H1 (cell line): ENCODE data around the gene FGFBP1. TPM values are rescaled to one million over a fixed set of nuclear protein-coding genes. Genes with fewer than 3 reads are reported as not detected.

Experiments
- CTCF ChIA-PET: fragments of 300-600 bp; sonication (Branson Sonifier 250); formaldehyde crosslinking; loops from one replicate; lab custom pipeline; 2021; ENCODE audit not compliant: partially characterized antibody; lab: Charles Lee
- POLR2A ChIA-PET: fragments of 300-600 bp; sonication (Branson Sonifier 250); formaldehyde crosslinking; loops from one replicate; lab custom pipeline; 2021; ENCODE audit warnings: inconsistent platforms; ENCODE audit not compliant: partially characterized antibody; lab: Charles Lee
- DNase-seq, 2 experiments: peaks; one replicate each; pipeline versions ENCODE4 v3.0.0 to v3.0.0-alpha.2; 2010 to 2022; ENCODE audit warnings: low spot score in 2 of 2, low read depth in 1 of 2, mixed read lengths in 1 of 2
- FAIRE-seq: peaks from 2 replicates; lab custom pipeline; 2011; peaks lifted over from hg19 to GRCh38; lab: Jason Lieb, UNC
- H2AFZ ChIP-seq: 2 replicates; pipeline ENCODE4 v1.8.1; 2012; ENCODE audit warnings: low read length, inconsistent platforms
- H2AK5ac ChIP-seq: 2 replicates; pipeline ENCODE4 v1.6.1; 2013; ENCODE audit warnings: low read depth, low read length
- H2BK120ac ChIP-seq: replicated peaks from 2 replicates; pipeline ENCODE3; 2013; ENCODE audit warnings: low read depth, low read length, inconsistent platforms
- H2BK12ac ChIP-seq: 2 replicates; pipeline ENCODE4 v1.6.1; 2013; ENCODE audit warnings: low read depth, low read length
- H2BK15ac ChIP-seq: 2 replicates; pipeline ENCODE4 v1.6.1; 2013; ENCODE audit warnings: low read length
- H2BK20ac ChIP-seq: 2 replicates; pipeline ENCODE4 v1.6.1; 2013; ENCODE audit warnings: low read length
- H2BK5ac ChIP-seq: 2 replicates; pipeline ENCODE4 v1.6.1; 2013; ENCODE audit warnings: low read depth, low read length
- H3K14ac ChIP-seq: 2 replicates; pipeline ENCODE4 v1.6.1; 2013; ENCODE audit warnings: inconsistent platforms; ENCODE audit not compliant: insufficient read length
- H3K18ac ChIP-seq: 2 replicates; pipeline ENCODE4 v1.6.1; 2013; ENCODE audit warnings: low read length; ENCODE audit errors: extremely low read depth
- H3K23ac ChIP-seq: 2 replicates; pipeline ENCODE4 v1.6.1; 2013; ENCODE audit warnings: inconsistent platforms; ENCODE audit not compliant: insufficient read length
- H3K23me2 ChIP-seq: 2 replicates; pipeline ENCODE4 v1.6.1; 2013; ENCODE audit warnings: low read depth, low read length
- H3K27ac ChIP-seq: 2 replicates; pipeline ENCODE4 v1.6.1; 2011; ENCODE audit warnings: low read depth, low read length, inconsistent platforms
- H3K27me3 ChIP-seq, 4 experiments: replicated peaks in 1 of 4; 1 replicate in 1 of 4; 2 replicates in 3 of 4; pipeline versions ENCODE4 v1.6.1 to v1.8.1; 2011 to 2013; ENCODE audit warnings: low read length in 3 of 4, mild to moderate bottlenecking in 3 of 4, inconsistent platforms in 2 of 4, mixed read lengths in 2 of 4, moderate library complexity in 1 of 4; ENCODE audit not compliant: control insufficient read depth in 3 of 4, insufficient read depth in 3 of 4; ENCODE audit errors: extremely low read depth in 1 of 4
- H3K36me3 ChIP-seq, 4 experiments: 2 replicates each; pipeline versions ENCODE4 v1.6.1 to v1.8.1; 2011 to 2013; ENCODE audit warnings: mild to moderate bottlenecking in 4 of 4, low read length in 3 of 4, moderate library complexity in 2 of 4, control low read depth in 1 of 4, inconsistent platforms in 1 of 4; ENCODE audit not compliant: insufficient read depth in 4 of 4, control insufficient read depth in 2 of 4
- H3K4ac ChIP-seq: replicated peaks from 2 replicates; pipeline ENCODE3; 2013; ENCODE audit warnings: low read length, low read depth, mixed read lengths, inconsistent platforms; ENCODE audit not compliant: insufficient read length
- H3K4me1 ChIP-seq, 4 experiments: replicated peaks in 1 of 4; 1 replicate in 1 of 4; 2 replicates in 3 of 4; pipeline versions ENCODE4 v1.6.1 to v1.8.1; 2011 to 2013; ENCODE audit warnings: low read length in 3 of 4, inconsistent platforms in 2 of 4, mixed read lengths in 1 of 4; ENCODE audit not compliant: insufficient read depth in 4 of 4, control insufficient read depth in 3 of 4
- H3K4me2 ChIP-seq, 2 experiments: 2 replicates each; pipeline versions ENCODE4 v1.6.1 to v1.8.1; 2011 to 2013; ENCODE audit warnings: low read depth in 2 of 2, low read length in 2 of 2, control low read depth in 1 of 2, inconsistent platforms in 1 of 2, mild to moderate bottlenecking in 1 of 2; ENCODE audit not compliant: insufficient read depth in 1 of 2
- H3K4me3 ChIP-seq, 4 experiments: fragments of 200-600, 300-600 bp in 1 of 4; sonication (generic), shearing (Covaris generic), sonication (Bioruptor Twin) in 1 of 4; 2 replicates each; pipeline versions ENCODE4 v1.5.1 to v1.8.1; 2011 to 2016; ENCODE audit warnings: low read length in 4 of 4, low read depth in 3 of 4, control low read depth in 2 of 4, inconsistent platforms in 2 of 4, mild to moderate bottlenecking in 2 of 4, mixed read lengths in 1 of 4, moderate library complexity in 1 of 4; ENCODE audit not compliant: insufficient read depth in 2 of 4; ENCODE audit errors: extremely low read depth in 1 of 4
- H3K56ac ChIP-seq: replicated peaks from 2 replicates; pipeline ENCODE3; 2013; ENCODE audit warnings: low read depth, mild to moderate bottlenecking, mixed read lengths, low read length, inconsistent platforms; ENCODE audit not compliant: insufficient read length
- H3K79me1 ChIP-seq: 2 replicates; pipeline ENCODE4 v1.6.1; 2013; ENCODE audit warnings: low read depth, low read length, control low read depth
- H3K79me2 ChIP-seq, 2 experiments: 2 replicates each; pipeline versions ENCODE4 v1.6.1 to v1.8.1; 2012 to 2013; ENCODE audit warnings: low read length in 2 of 2, mild to moderate bottlenecking in 2 of 2, inconsistent platforms in 1 of 2; ENCODE audit not compliant: insufficient read depth in 2 of 2, control insufficient read depth in 1 of 2
- H3K9ac ChIP-seq, 4 experiments: replicated peaks in 1 of 4; 1 replicate in 1 of 4; 2 replicates in 3 of 4; pipeline versions ENCODE4 v1.6.1 to v1.8.1; 2011 to 2013; ENCODE audit warnings: low read depth in 3 of 4, low read length in 3 of 4, control low read depth in 2 of 4, mild to moderate bottlenecking in 2 of 4, moderate library complexity in 2 of 4, inconsistent platforms in 1 of 4; ENCODE audit errors: extremely low read depth in 1 of 4
- H3K9me3 ChIP-seq, 2 experiments: 2 replicates each; pipeline versions ENCODE4 v1.6.1 to v1.8.1; 2012 to 2013; ENCODE audit warnings: mild to moderate bottlenecking in 2 of 2, moderate library complexity in 2 of 2, control low read depth in 1 of 2, inconsistent platforms in 1 of 2, low read depth in 1 of 2, low read length in 1 of 2, mixed read lengths in 1 of 2; ENCODE audit not compliant: insufficient read depth in 2 of 2
- H4K20me1 ChIP-seq, 2 experiments: replicated peaks in 1 of 2; 2 replicates each; pipeline versions ENCODE3 to v1.8.1; 2011 to 2013; ENCODE audit warnings: inconsistent platforms in 2 of 2, low read length in 2 of 2, mild to moderate bottlenecking in 1 of 2; ENCODE audit not compliant: insufficient read depth in 2 of 2, control insufficient read depth in 1 of 2
- H4K5ac ChIP-seq: 2 replicates; pipeline ENCODE4 v1.6.1; 2013; ENCODE audit warnings: low read length, low read depth, mixed read lengths, inconsistent platforms; ENCODE audit not compliant: insufficient read length
- H4K8ac ChIP-seq: 2 replicates; pipeline ENCODE4 v1.8.0; 2013; ENCODE audit warnings: mild to moderate bottlenecking, moderate library complexity, low read length, inconsistent platforms; ENCODE audit not compliant: insufficient read depth; ENCODE audit errors: extremely low read depth
- H4K91ac ChIP-seq: replicated peaks from 2 replicates; pipeline ENCODE3; 2013; ENCODE audit warnings: low read length, mixed read lengths, inconsistent platforms; ENCODE audit not compliant: insufficient read length
- BCL11A ChIP-seq, 2 experiments: IDR thresholded peaks; one replicate each; pipeline ENCODE4 v1.6.1; 2011; ENCODE audit warnings: low read depth in 2 of 2, low read length in 2 of 2, mild to moderate bottlenecking in 2 of 2
- CTBP2 ChIP-seq: IDR thresholded peaks from 2 replicates; pipeline ENCODE4 v1.7.0; 2011; ENCODE audit warnings: borderline replicate concordance, mild to moderate bottlenecking, moderate library complexity, mixed read lengths, low read length; ENCODE audit not compliant: insufficient read depth, insufficient read length
- EGR1 ChIP-seq: IDR thresholded peaks from 2 replicates; pipeline ENCODE4 v1.6.1; 2011; ENCODE audit warnings: low read depth, low read length, borderline replicate concordance
- GABPA ChIP-seq: IDR thresholded peaks from 2 replicates; pipeline ENCODE4 v1.6.1; 2011; ENCODE audit warnings: mild to moderate bottlenecking, low read length, moderate library complexity, borderline replicate concordance; ENCODE audit not compliant: insufficient read depth
- HDAC2 ChIP-seq, 2 experiments: fragments of 300-600 bp in 1 of 2; sonication (generic) in 1 of 2; IDR thresholded peaks; 2 replicates each; pipeline ENCODE4 v1.6.1; 2011 to 2012; ENCODE audit warnings: low read depth in 2 of 2, low read length in 2 of 2, mild to moderate bottlenecking in 2 of 2, moderate library complexity in 2 of 2, borderline replicate concordance in 1 of 2, inconsistent platforms in 1 of 2
- JUND ChIP-seq: IDR thresholded peaks from 2 replicates; pipeline ENCODE4 v1.6.1; 2011; ENCODE audit warnings: mild to moderate bottlenecking, improper control_type of control experiment, low read length
- KDM4A ChIP-seq: IDR thresholded peaks from one replicate; pipeline ENCODE4 v1.7.1; 2012; ENCODE audit warnings: low read depth, mild to moderate bottlenecking, moderate library complexity, low read length, inconsistent platforms; ENCODE audit not compliant: severe bottlenecking
- MAFK ChIP-seq: IDR thresholded peaks from 2 replicates; pipeline ENCODE4 v1.6.1; 2012; ENCODE audit warnings: low read depth, mild to moderate bottlenecking, improper control_type of control experiment, low read length
- POLR2A ChIP-seq, 2 experiments: IDR thresholded peaks; 1 replicate in 1 of 2; 2 replicates in 1 of 2; pipeline ENCODE4 v1.6.1; 2011; ENCODE audit warnings: low read depth in 2 of 2, low read length in 2 of 2, mild to moderate bottlenecking in 2 of 2; ENCODE audit errors: control extremely low read depth in 1 of 2
- RAD21 ChIP-seq, 2 experiments: IDR thresholded peaks in 1 of 2; conservative IDR thresholded peaks in 1 of 2; 2 replicates each; pipeline ENCODE4 v1.6.1; 2011; ENCODE audit warnings: low read depth in 2 of 2, low read length in 2 of 2, improper control_type of control experiment in 1 of 2, inconsistent platforms in 1 of 2, mild to moderate bottlenecking in 1 of 2, moderate library complexity in 1 of 2
- SIX5 ChIP-seq: IDR thresholded peaks from 2 replicates; pipeline ENCODE4 v1.6.1; 2011; ENCODE audit warnings: mild to moderate bottlenecking, low read depth, low read length
- SP2 ChIP-seq: IDR thresholded peaks from 2 replicates; pipeline ENCODE4 v1.6.1; 2012; ENCODE audit warnings: mild to moderate bottlenecking, low read length, inconsistent platforms
- SRF ChIP-seq: IDR thresholded peaks from 2 replicates; pipeline ENCODE4 v1.6.1; 2011; ENCODE audit warnings: mild to moderate bottlenecking, low read depth, low read length, moderate library complexity
- WGBS, 2 experiments: shearing (Covaris generic) in 1 of 2; methylation state at CpG; one replicate each; pipeline versions ENCODE4 v1.1.6 to v1.1.7; 2013 to 2015; ENCODE audit warnings: low lambda C conversion rate in 2 of 2, mixed read lengths in 2 of 2, inconsistent platforms in 1 of 2, low coverage in 1 of 2, missing lambda C conversion rate in 1 of 2; ENCODE audit not compliant: insufficient replicate concordance in 2 of 2, insufficient coverage in 1 of 2, insufficient read length in 1 of 2; ENCODE audit errors: extremely low coverage in 1 of 2, missing lambda C conversion rate in 1 of 2; 5-methylcytosine and 5-hydroxymethylcytosine counted together
- polyA plus RNA-seq, 7 experiments: library from polyadenylated mRNA; depleted of rRNA in 3 of 7; stranded (reverse) in 5 of 7; unstranded in 2 of 7; fragments of >200 nt in 5 of 7; fragments of 200-250 nt in 2 of 7; gene quantifications; 1 replicate in 5 of 7; 2 replicates in 1 of 7; 4 replicates in 1 of 7; pipeline versions ENCODE4 v1.2.1 to v1.2.3, GENCODE V29; 2011 to 2013; ENCODE audit warnings: missing spikeins in 2 of 7, mixed read lengths in 2 of 7
- total RNA-seq: library from RNA; stranded (reverse); fragmentation: NEBNext Ultra II Directional; extraction: Animal tissue kit (Norgen Biotek cat#: 25700); gene quantifications from 2 replicates; pipeline ENCODE4 v1.2.1, GENCODE V29; 2021

The FGFBP1 gene
- total and polyA plus RNA-seq, 2 of the 8 experiments (the other 6 are each of a cell fraction or from before 2014, with no cell fraction given), result 0.17 to 0.20 TPM

DNA sequence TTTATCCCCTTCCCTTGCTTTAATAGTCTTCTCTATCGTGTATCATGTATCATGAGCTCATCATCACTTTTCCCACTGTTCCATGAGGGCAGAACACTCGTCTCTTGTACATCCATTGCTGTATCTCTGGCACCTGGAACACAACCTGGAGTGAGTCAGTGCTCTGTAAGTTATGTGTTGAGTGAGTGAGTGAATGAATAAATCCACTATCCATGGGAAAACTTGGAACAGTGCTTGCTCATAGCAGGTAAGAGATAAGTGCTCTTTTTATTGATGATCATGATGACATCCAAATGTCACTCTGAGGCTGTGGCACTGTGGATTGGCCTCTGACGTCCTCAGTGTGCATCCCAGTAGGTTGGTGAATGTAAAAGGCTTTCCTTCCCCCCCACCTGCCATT, 4.3 kb downstream of the FGFBP1 start:
- H3K4me3 ChIP-seq, result no peak overlapping the region
- no peak overlapping the region for H2AK5ac ChIP-seq
- peaks cover 0 to 9% (median 3%) of the 10 kb centered on the region in 4 experiments; a peak in 2 of 7 replicates for H3K4me1 ChIP-seq
- H3K23me2 ChIP-seq, result no peaks in the 10 kb centered on the region
- H3K9ac ChIP-seq, result no peak overlapping the region
- H3K27me3 ChIP-seq, result no peaks in the 10 kb centered on the region
- POLR2A ChIA-PET, result no interaction called here
- no peaks in the 10 kb centered on the region for H3K79me1 ChIP-seq
- no peak overlapping the region for H4K8ac ChIP-seq
- no peak overlapping the region for H2BK15ac ChIP-seq
- WGBS, 2 experiments, result 85% methylated on average over 3 of the region's 3 CpGs; no CpG with 5 or more reads in 1 of the 2 experiments
- H2BK5ac ChIP-seq, result no peak overlapping the region
- no peaks in the 10 kb centered on the region for H4K20me1 ChIP-seq
- H3K4ac ChIP-seq, result no peak overlapping the region
- no peak overlapping the region for H2BK20ac ChIP-seq
- no peak overlapping the region for H3K23ac ChIP-seq
- no peak overlapping the region for H2AFZ ChIP-seq
- H4K5ac ChIP-seq, result no peak overlapping the region
- no peak overlapping the region for H4K91ac ChIP-seq
- FAIRE-seq (no peak), DNase-seq (no peak)
- no peak overlapping the region for H2BK120ac ChIP-seq
- no peaks in the 10 kb centered on the region for H3K36me3 ChIP-seq
- H3K4me2 ChIP-seq, result no peak overlapping the region
- H3K18ac ChIP-seq, result no peak overlapping the region
- TF ChIP-seq JUND (no peak), SRF (no peak), SP2 (no peak), BCL11A (IDR thresholded peaks at IDR 0.05; ENCODE audit: low read depth in 2 of 2, low read length in 2 of 2) (no peak), HDAC2 (IDR thresholded peaks at IDR 0.05; ENCODE audit: borderline replicate concordance in 1 of 2, low read depth in 2 of 2, low read length in 2 of 2) (no peak), MAFK (no peak), GABPA (no peak), CTBP2 (no peak), RAD21 (IDR thresholded peaks at IDR 0.05 in 1 of 2, conservative IDR thresholded peaks at IDR 0.05 in 1 of 2; ENCODE audit: low read depth in 2 of 2, low read length in 2 of 2) (no peak), EGR1 (no peak), POLR2A (IDR thresholded peaks at IDR 0.05; ENCODE audit: control extremely low read depth in 1 of 2, low read depth in 2 of 2, low read length in 2 of 2) (no peak), KDM4A (no peak), SIX5 (no peak)
- H3K79me2 ChIP-seq, result no peaks in the 10 kb centered on the region
- H3K56ac ChIP-seq, result no peak overlapping the region
- CTCF ChIA-PET, result interaction anchor here (1.0 to 5.2 kb wide), 4 partner anchors 11 to 128 kb away, joined by 3 to 40 read pairs (median 6); no protein-coding TSS in a partner anchor
- H3K14ac ChIP-seq, result no peak overlapping the region
- no peak overlapping the region for H3K27ac ChIP-seq
- H2BK12ac ChIP-seq, result no peak overlapping the region
- H3K9me3 ChIP-seq, result no peaks in the 10 kb centered on the region
